Measurements from ENCODE around the gene CCDC85A.

Gene CCDC85A

GRCh38 chr2:56361844-56362243, 178.1 kb downstream of the CCDC85A start:
- TF ChIP-seq POLR2A (IDR thresholded peaks at IDR 0.05; ENCODE audit: low read depth, low read length) = no peak
- no peak for DNase-seq (ENCODE audit: insufficient read length, low spot score)
- FAIRE-seq = no peak

- FAIRE-seq (no peak), DNase-seq (ENCODE audit: insufficient read length, low spot score) (no peak)
- TF ChIP-seq POLR2A (IDR thresholded peaks at IDR 0.05; ENCODE audit: low read depth, low read length) = no peak
Observed at GRCh38 chr2:56364902-56365301, 181.1 kb downstream of the CCDC85A start.

- FAIRE-seq = no peak
- no peak for DNase-seq (ENCODE audit: insufficient read length, low spot score)
- TF ChIP-seq POLR2A (IDR thresholded peaks at IDR 0.05; ENCODE audit: low read depth, low read length) = no peak
Observed at GRCh38 chr2:56369316-56369715, 185.5 kb downstream of the CCDC85A start.

GRCh38 chr2:56372071-56372656, 188.4 kb downstream of the CCDC85A start:
- TF ChIP-seq POLR2A (IDR thresholded peaks at IDR 0.05; ENCODE audit: low read depth, low read length) = no peak
- no peak for DNase-seq (ENCODE audit: insufficient read length, low spot score)
- FAIRE-seq = no peak

GRCh38 chr2:56375251-56375650, 191.5 kb downstream of the CCDC85A start:
- no peak for FAIRE-seq

GRCh38 chr2:56376699-56377665, 193.2 kb downstream of the CCDC85A start:
- DNase-seq (ENCODE audit: insufficient read length, low spot score) (no peak), FAIRE-seq (no peak)
- no peak for TF ChIP-seq POLR2A (IDR thresholded peaks at IDR 0.05; ENCODE audit: low read depth, low read length)

More at GRCh38 chr2:56375251-56375650, 191.5 kb downstream of the CCDC85A start:
- TF ChIP-seq POLR2A (IDR thresholded peaks at IDR 0.05; ENCODE audit: low read depth, low read length) = no peak
- no peak for DNase-seq (ENCODE audit: insufficient read length, low spot score)

- FAIRE-seq (no peak), DNase-seq (ENCODE audit: insufficient read length, low spot score) (no peak)
- TF ChIP-seq POLR2A (IDR thresholded peaks at IDR 0.05; ENCODE audit: low read depth, low read length) = no peak
Observed at GRCh38 chr2:56379066-56379465, 195.3 kb downstream of the CCDC85A start.

GRCh38 chr2:56380861-56381260, 197.1 kb downstream of the CCDC85A start:
- FAIRE-seq = no peak

GRCh38 chr2:56382466-56382865, 198.7 kb downstream of the CCDC85A start:
- TF ChIP-seq POLR2A (IDR thresholded peaks at IDR 0.05; ENCODE audit: low read depth, low read length) = no peak
- FAIRE-seq (no peak), DNase-seq (ENCODE audit: insufficient read length, low spot score) (no peak)

More at GRCh38 chr2:56380861-56381260, 197.1 kb downstream of the CCDC85A start:
- DNase-seq (ENCODE audit: insufficient read length, low spot score) = no peak
- TF ChIP-seq POLR2A (IDR thresholded peaks at IDR 0.05; ENCODE audit: low read depth, low read length) = no peak

GRCh38 chr2:56386657-56387056, 202.9 kb downstream of the CCDC85A start:
- no peak for TF ChIP-seq POLR2A (IDR thresholded peaks at IDR 0.05; ENCODE audit: low read depth, low read length)
- no peak for FAIRE-seq
- no peak for DNase-seq (ENCODE audit: insufficient read length, low spot score)

GRCh38 chr2:56390644-56391043, 206.9 kb downstream of the CCDC85A start:
- DNase-seq (ENCODE audit: insufficient read length, low spot score) = no peak
- FAIRE-seq = no peak
- no peak for TF ChIP-seq POLR2A (IDR thresholded peaks at IDR 0.05; ENCODE audit: low read depth, low read length)

- FAIRE-seq (no peak), DNase-seq (ENCODE audit: insufficient read length, low spot score) (no peak)
- no peak for TF ChIP-seq POLR2A (IDR thresholded peaks at IDR 0.05; ENCODE audit: low read depth, low read length)
Observed at GRCh38 chr2:56410140-56410539, 226.3 kb downstream of the CCDC85A start.

GRCh38 chr2:56416500-56417176, 232.8 kb downstream of the CCDC85A start:
- TF ChIP-seq POLR2A (IDR thresholded peaks at IDR 0.05; ENCODE audit: low read depth, low read length) = no peak
- DNase-seq (ENCODE audit: insufficient read length, low spot score) (no peak), FAIRE-seq (no peak)
